Adipose tissue (tissue), 3 donors: Measurements from ENCODE around the gene MAP2K5. TPM values are rescaled to one million over a fixed set of nuclear protein-coding genes. Genes with fewer than 3 reads are reported as not detected.

ENCODE experiments used
- H3K27ac ChIP-seq: one replicate; pipeline ENCODE4 v1.5.1; 2013; ENCODE audit warnings: low read depth, low read length
- WGBS, 3 donors: extraction: QIAGEN DNeasy Blood & Tissue Kit; methylation state at CpG; one replicate each; pipeline ENCODE4 v1.1.7; 2013; 5-methylcytosine and 5-hydroxymethylcytosine counted together
- polyA plus RNA-seq, 3 donors: library from polyadenylated mRNA; stranded (reverse); fragments of 200-250 nt; gene quantifications; one replicate each; pipeline ENCODE4 v1.2.3, GENCODE V29; 2013
- donor health status: healthy with polysubstance abuse.
- donor health status: Bipolar disorder and iron deficiency.
- donor health status: healthy.

Gene MAP2K5
- polyA plus RNA-seq, 3 donors: 10.3 to 13.3 (median 10.7) TPM

DNA sequence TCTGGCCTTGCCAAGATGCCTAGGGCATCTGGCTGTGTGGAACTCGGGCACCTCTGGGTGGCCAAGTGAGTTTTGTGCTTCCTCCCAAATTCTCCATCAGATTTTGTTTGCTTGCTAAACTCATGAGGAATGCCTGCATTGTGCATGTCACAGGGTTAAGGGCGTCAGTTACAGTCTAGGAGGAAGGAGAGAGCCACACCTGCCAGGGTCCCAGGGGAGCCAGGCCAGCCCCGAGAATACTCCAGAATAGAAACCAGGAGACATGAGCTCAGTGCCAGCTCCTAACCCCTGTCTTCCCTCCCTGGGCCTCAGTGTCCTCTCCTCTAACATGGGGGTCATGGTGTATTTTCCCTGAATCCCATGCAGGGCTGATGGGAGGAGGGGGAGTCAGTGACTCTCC, 260.8 kb downstream of the MAP2K5 start:
- 68 to 81% (median 71%) methylated on average over 3 of the region's 3 CpGs for WGBS, 3 donors
- no peak overlapping the region for H3K27ac ChIP-seq

DNA sequence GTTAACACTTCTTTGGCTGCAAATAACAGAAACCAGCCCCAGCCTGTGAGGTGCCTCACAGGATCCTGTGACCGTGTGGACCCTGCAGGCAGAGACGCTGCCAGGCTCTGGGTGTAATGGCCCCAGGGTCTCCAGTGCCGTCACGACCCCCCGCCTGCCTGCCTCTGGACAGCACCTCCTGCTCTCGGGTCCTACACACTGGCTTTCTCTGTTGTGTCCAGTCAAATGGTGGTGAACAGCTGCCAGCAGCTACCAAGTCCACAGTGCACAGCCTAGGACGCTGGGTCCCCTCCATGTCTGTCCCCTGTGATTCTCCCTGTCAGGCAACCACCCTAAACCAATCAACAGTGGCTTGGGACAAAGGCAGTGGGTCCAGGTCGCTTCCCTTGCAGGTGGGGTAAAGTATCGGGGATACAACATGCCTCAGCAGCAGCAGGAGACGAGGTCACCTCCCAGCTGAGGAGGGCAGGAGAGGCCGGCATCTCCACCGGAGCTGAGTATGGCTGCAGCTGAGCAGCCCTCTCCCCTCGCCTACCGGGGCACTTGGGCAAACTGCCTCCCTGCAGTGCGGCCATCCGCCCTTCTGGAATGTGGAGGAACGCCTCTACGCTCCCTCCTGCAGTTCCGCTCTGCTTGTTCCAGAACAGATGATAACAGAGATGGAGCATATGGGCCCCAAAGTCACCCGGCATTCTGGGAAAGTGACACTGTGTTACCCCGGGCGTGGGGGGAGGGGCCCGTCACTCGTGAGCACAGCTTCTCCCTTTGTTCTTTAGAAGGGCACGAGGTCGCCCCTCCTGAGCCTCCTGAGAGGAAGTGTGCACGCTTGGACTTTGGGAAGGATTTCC, 261.7 kb downstream of the MAP2K5 start:
- 79 to 82% (median 82%) methylated on average over 27 of the region's 27 CpGs for WGBS, 3 donors
- no peak overlapping the region for H3K27ac ChIP-seq

GRCh38 chr15:67805008-67805665, 262.6 kb downstream of the MAP2K5 start:
- H3K27ac ChIP-seq: no peak overlapping the region
- WGBS, 3 donors: 82 to 86% (median 83%) methylated on average over 17 of the region's 17 CpGs

DNA sequence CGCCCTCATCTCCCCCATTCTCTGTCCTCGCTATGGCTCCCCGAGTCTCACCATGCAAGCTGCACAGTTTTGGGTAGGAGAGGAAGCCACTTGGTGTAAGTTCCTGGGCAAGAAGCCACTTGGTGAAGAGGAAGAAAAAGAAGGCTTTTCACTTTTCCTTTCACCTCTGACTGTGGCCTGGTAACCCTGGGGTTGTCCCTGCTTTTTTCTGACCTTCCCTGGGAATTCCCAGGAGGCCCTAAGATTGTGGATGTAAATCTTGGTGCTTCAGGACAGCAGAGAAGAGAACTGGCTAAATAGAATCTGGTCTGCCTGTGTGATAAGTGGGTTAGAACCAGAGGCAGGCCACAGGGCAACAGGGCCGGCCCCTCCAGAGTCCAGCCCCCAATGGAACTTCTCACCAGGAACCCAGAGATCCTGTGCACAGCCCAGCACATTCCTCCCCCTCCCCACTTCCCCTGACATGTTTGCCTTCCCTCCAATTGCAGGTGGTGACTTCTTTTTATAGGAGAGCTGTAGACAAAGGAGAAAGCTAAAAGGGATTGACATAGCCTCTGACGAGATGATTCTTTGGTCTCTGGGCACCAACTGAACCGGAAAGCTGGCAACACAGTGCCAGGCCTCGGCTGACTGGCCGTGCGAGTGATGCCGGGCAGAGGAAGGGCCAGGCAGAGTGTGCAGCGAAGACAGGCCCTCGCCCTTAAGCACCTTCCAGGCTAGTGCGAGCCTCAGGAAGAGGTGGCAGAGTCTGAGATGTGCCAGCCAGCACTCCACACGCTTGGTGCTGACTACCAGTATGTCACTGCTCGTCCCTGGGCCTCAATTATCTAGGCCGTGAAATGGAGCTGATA, 263.4 kb downstream of the MAP2K5 start:
- whole genome bisulfite sequencing, 3 donors: 86 to 90% (median 89%) methylated on average over 16 of the region's 16 CpGs
- H3K27ac ChIP-seq: no peak overlapping the region

DNA sequence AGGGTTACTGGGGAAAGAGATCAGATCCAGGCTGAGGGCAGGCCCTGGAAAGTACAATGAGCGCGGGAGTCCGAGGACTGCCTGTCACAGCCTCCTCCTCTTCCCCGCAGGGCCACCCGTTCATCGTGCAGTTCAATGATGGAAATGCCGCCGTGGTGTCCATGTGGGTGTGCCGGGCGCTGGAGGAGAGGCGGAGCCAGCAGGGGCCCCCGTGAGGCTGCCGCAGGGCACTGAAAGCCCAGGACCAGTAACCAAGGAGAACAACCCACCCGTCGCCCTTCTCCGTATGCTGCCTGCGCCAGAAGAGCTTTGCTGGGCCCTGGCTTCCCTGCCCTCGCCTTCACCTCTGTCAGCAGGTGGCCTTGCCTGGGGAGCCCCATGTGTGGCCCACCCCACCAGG, 264.0 kb downstream of the MAP2K5 start:
- no peak overlapping the region for H3K27ac ChIP-seq
- 95 to 97% (median 96%) methylated on average over 14 to 18 of the region's 18 CpGs for WGBS, 3 donors

- H3K27ac ChIP-seq: no peak overlapping the region
- 93 to 98% (median 96%) methylated on average over 5 of the region's 5 CpGs for WGBS, 3 donors
Measured at GRCh38 chr15:67807141-67807540, 264.6 kb downstream of the MAP2K5 start.

GRCh38 chr15:67807836-67808235, 265.3 kb downstream of the MAP2K5 start:
- WGBS, 3 donors: 96 to 97% (median 96%) methylated on average over 7 of the region's 7 CpGs
- no peak overlapping the region for H3K27ac ChIP-seq

DNA sequence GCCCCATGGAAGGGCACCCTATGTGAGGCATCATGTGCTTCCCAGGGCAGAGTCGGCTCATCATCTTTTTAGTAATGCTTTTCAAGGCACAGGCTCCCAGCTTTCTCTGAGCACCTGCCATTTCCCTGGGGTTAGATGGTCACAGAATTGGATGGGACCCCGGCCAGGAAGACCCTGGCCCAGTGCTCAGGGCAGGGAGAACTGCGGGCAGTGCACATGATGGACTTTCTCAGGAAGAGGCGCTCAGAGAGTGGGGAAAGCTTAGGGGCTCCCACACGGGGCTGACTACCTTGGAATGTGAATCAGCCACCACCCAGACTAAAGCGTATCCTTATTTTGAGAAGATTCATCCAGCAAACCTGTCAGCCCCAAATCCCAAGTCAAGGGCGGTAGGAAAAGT, 266.3 kb downstream of the MAP2K5 start:
- WGBS, 3 donors: 87 to 93% (median 93%) methylated on average over 7 of the region's 7 CpGs
- no peak overlapping the region for H3K27ac ChIP-seq

GRCh38 chr15:67809441-67809840, 266.9 kb downstream of the MAP2K5 start:
- WGBS, 3 donors: 90 to 98% (median 93%) methylated on average over 5 of the region's 5 CpGs
- no peak overlapping the region for H3K27ac ChIP-seq

DNA sequence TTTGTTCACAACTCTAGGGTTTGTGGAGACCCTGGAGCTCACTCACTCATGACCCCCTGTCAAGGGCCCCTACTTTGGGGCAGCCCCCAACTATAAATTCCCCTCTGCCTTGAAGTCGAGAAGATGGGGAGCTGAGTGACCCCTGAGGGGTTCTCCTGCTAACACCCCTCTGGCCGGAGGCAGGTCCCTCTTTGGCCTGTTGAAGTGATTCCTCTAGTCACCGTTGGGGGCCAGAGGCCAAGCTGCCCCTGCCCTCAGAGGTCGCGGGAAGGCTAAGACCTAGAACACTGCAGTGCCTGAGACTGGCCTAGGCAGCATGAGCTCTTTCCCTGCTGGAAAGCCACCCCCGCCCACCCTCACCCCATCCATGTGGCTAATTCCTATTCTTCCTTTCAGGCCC, 267.4 kb downstream of the MAP2K5 start:
- H3K27ac ChIP-seq: no peak overlapping the region
- 88 to 95% (median 92%) methylated on average over 6 of the region's 6 CpGs for WGBS, 3 donors

GRCh38 chr15:67812241-67812644, 269.7 kb downstream of the MAP2K5 start:
- H3K27ac ChIP-seq: no peak overlapping the region
- 54 to 69% (median 60%) methylated on average over 11 of the region's 11 CpGs for WGBS, 3 donors

DNA sequence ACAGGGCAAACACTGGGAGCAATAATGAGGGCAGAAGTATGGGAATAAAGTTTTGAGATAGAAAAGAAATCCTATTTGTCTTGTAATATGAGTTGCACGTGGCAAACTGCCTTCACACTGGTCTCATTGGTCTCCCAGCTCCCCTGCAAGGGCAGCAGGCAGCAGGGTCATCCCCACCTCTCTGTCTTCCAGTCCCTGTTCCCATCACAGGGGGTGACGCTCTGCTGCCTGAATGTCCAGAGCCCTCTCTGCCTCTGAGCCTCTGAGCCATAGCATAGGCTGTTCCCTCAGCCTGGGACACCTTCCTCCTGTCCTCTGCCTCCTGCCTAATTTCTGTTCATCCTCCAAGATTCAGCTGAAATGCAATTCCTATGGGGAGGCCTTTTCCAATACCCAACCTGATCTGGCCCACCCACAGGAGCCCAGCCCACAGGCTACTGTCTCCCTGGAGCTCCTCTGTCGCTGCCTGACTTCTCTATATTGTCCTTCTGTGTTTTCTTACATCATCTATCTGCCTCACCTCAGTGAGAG, 270.7 kb downstream of the MAP2K5 start:
- 81 to 88% (median 87%) methylated on average over 3 of the region's 3 CpGs for WGBS, 3 donors
- no peak overlapping the region for H3K27ac ChIP-seq

DNA sequence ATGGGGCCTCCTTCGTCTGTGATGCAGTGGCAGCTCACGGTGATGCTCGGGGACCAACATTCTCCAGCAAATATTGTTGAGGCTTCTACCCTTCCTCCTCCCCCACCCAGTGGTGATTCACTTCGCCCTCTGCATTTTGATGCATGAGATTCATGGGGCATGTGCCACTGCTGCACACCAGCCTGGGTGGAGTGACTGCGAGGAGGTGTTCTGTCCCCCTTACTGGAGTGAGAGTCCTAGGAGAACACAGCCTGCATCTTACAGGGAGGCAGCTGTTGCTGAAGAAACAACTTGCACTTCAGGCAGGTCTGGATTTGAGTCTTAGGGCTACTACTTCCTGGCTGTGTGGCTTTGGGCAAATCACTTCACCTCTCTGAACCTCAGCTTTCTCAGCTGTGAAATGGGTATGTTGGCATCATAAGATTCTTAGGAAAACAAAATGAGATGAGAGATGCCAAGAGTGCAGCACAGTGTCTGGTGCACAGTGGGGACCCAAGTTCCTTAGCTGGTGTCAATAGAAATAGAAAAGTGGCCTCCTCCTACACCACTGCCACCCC, 272.6 kb downstream of the MAP2K5 start:
- H3K27ac ChIP-seq: no peak overlapping the region
- 77 to 95% (median 79%) methylated on average over 5 of the region's 5 CpGs for WGBS, 3 donors

DNA sequence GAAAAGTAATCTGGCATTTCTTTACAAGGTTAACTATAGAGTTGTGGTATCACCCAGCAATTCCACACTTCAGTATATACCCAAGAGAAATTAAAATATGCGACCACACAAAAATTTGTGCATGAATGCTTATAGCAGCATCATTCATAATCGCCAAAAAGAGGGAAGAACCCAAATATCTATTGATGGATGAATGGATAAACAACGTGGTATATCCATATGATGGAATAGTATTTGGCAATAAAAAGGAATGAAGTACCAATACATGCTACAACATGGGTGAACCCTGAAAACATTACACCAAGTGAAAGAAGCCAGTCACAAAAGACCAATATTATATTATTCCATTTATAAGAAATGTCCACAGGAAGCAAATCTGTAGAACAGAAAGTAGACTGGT, 274.2 kb downstream of the MAP2K5 start:
- H3K27ac ChIP-seq: no peak overlapping the region
- 88 to 95% (median 94%) methylated on average over 3 of the region's 3 CpGs for WGBS, 3 donors

- no peak overlapping the region for H3K27ac ChIP-seq
- WGBS, 3 donors: 64 to 92% (median 76%) methylated on average over 3 of the region's 3 CpGs
Measured at GRCh38 chr15:67818464-67818863, 276.0 kb downstream of the MAP2K5 start.

DNA sequence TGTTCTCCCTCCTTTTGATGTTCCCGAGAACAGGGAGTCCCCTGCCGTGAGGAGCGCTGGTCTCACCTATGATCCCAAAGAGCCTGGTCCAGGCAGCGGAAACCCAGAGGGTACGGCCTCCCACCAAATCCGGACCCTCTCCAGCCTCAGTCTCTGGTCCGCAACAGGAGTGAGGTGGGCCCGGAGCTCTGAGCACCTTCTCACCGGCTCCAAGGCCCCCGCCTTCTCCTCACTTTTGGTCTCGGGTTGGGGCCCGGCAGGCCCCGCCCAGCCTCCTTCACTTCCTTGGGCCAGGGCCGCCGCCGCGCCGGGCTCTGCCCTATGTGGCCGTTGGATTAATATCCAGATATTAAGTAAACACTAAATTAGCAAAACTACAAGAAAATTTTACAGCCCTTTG, 277.1 kb downstream of the MAP2K5 start:
- no peak overlapping the region for H3K27ac ChIP-seq
- 15 to 28% (median 17%) methylated on average over 19 of the region's 19 CpGs for WGBS, 3 donors

DNA sequence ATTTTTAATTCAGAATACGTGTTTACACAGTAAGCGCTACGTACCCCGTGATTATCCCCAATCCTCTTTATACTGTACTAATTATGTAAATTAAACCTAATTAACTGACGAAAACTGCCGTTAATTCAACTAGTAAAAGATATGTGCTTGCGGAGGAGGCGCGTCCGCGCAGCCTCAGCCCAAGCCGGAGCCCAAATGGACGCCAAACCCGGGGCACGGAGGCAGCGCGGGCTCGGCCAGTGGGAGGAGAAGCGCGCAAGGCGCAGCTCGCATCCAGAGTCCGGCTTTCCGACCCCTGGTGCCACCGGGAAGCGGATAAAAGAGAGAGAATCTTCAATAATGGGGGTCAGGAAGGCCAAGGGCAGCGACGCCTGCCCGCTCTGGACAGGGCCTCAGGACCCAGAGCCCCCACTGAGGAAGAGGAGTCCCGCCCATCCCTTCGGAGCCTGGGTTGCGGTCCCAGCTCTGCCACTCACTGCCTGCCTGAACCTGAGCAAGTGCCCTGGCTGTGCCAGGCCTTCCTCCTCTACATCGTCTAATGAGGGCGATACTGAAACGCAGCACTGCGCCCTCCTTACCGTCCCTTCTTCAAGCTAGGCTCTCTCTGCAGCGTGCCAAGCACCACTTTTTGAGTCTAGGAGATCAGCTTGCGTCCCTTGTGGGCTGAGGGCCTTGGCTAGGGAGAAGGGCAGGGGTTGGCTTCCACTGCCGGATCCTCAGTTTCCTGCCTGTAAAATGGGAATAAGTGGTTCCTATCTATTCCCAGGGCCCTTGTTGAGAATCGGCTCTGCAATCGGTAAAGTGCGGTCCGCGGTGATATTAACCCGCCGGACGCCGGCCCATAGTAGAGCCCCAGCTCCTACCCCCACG, 277.9 kb downstream of the MAP2K5 start:
- 11 to 14% (median 13%) methylated on average over 50 of the region's 50 CpGs for WGBS, 3 donors

More for the DNA sequence above, 277.9 kb downstream of the MAP2K5 start:
- no peak overlapping the region for H3K27ac ChIP-seq
